Kasumi-1 (cell line): ENCODE data around the gene CYP4A22.
"Not testable (repeated sequence)": the region's sequence is repeated elsewhere in the genome, so short reads cannot be mapped to it uniquely, and the experiment has no call there.

ENCODE experiments used
- DNase-seq, 2 experiments: peaks; one replicate each; lab custom pipeline; 2025; lab: John Stamatoyannopoulos, UW

The CYP4A22 gene

DNA sequence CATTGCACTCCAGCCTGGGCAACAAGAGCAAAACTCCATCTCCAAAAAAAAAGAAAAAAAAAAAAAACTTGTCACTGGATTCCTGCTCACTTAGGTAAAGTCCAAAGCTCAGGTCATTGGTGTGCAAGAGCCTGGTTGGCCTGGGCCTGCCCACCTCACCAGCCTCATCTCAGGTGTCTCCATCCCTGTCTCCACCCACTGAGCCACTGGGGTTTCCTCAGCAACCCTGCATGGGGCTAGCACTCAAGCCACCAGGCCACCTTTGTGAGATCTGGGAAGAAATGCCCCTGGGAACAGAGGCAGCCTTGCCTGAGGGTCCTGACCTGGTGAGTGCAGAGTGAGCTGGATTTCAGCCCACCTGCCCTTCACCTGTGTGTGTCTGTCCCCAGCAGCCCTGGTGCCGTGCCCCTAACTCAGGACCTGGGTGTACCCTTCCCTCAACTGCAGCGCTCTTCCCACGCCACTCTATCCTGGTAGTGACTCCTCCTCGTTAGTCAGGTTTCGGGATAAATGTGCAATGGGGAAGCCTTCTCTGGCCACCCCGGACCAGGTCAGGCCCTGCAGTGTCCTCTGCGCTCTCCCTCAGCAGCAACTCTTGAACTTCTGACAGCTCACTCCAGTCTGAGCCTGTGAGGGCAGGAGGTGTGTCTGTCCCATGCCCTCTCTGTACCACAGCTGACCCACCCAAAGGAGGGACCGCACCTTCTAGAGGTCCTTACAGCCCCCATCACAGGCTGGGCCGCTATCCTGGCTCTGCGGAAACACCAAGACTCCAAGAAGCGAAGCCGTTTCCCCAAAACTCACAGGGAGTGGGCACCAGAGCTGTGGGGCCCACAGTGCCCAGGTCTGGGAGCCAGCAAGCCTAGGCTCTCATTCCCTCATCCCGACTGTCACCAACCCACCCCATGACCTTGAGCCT, 49.3 kb downstream of the CYP4A22 start:
- no peak for DNase-seq

DNA sequence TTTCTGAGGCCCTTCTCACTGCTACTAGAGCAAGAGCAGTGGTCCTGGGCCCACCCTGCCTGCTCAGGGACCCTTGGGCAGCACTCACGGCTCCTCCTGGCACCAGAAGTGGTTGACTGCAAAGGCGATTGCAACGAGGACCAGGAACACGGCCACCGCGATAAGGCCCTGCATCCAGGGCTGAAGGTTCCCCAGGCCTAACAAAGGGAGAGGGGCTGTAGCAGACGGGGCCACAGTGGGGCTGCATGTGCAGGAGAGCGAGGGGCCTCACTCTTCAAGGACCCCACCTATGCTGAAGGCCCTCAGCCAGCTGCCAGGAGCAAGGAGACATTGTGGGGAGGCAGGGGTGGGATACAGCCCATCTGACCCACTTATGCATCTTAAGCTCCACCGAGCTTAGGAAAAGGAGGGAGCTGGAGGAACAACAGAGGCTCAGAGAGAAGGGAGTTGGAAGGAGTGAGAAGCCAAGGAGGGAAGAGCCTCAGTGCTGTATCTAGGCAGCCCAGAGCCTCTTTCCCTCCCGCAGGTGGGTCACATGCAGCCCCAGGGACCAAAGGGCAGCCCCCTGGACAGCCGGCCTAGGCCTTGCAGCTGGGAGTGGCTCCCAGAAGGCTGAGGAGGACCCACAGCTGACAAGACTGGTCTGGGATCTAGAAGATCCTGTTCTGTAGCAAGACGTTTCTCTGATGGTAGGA, 50.1 kb downstream of the CYP4A22 start:
- no peak for DNase-seq

DNA sequence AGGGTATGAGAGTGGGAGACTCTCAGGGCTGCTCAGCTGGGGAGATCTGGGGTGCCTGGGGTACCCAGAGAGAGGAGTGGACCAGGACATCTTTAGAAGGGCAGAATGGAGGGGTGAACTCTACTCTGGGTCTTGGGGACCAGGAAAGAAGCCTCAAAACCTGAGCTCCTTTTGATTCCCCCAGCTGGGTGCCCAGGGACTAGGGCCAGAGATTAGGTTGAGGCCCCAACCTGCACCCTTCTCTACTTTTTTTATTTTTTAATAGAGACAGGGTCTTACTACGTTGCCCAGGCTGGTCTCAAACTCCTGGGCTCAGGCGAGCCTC, 50.6 kb downstream of the CYP4A22 start:
- DNase-seq = no peak

DNA sequence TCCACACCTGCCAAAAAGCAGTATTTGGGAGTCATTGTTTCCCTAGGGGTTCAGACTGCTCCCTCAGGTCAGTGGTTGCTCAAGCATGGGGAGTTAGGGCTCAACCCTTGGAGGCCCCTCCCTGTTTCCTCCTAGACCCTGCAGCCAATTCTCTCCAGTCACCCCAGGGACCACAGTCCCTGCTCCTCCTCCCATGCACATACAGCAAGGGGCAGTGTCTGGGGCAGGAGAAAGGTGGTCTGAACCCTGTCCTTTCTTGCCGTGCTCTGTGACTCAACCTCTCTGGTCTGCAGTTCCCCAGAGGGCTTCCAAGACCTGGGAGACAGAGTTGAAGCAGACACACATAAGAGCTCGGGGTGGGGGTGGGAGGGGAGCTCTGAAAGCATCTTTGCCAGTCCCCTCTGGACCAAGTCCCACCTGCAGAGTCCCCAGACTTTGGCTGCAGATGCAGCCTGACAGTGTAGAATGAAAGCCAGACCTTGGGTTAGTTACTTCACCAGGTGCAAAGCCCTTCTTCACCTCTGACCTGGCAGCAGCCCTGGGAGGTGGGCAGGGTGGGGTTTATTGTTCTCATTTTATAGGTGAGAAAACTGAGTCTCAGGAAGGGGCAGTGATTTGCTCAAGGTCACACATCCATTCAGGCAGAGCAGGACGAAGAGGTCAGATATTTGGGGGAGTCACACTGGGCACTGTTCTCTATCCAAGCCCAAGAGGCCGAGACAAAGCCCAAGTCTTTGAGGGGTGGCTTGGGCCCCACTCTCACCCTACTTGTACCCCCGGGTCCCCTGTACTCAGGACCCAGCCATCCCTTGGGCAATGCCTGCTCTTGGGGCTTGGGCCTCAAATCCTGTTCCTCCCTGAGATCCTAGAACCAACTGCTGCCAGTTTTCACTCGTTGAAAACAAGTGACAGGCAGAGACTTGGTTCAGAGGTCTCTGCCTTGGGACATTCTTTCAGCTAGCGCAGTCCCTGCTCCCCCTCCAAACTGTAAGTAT, 51.8 kb downstream of the CYP4A22 start:
- no peak for DNase-seq

DNA sequence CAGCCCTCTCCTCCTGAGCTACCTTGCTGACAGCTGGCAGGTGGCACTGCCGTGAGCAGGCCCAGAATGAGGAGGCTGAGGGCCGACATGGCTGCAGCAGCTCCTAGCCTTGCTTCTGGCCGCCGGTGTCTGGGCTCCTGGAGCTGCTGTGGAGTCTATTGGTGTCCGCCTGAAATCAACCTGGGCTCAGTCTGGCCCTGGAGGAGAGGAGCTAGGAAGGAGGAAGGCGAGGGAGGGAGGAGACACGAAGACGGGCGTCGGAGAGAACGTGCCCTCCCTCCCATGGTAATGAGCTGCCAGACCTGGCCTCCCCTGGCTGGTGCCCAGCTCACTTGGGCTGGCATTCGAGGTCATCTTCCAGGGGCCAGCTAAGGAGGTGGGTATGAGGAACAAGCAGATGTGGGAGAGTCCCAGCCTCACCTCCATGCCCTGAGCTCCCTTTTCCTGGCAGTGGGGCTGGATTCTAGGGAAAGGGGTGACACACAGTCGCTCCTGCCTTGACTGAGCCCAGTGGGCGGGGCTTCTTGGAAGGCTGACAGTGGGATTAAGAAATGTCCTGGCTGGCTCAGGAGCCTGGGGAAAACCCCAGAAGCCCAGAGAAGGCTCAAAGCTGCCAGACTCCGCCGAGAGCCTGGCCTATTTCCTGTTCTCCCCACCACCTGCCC, 52.7 kb downstream of the CYP4A22 start, which contains the start of gene PDZK1IP1:
Gene PDZK1IP1 (minus strand): TSS at position 193 of the 665 bp plus-strand sequence. CDS start 104 bp downstream, at position 89.
- DNase-seq = no peak

DNA sequence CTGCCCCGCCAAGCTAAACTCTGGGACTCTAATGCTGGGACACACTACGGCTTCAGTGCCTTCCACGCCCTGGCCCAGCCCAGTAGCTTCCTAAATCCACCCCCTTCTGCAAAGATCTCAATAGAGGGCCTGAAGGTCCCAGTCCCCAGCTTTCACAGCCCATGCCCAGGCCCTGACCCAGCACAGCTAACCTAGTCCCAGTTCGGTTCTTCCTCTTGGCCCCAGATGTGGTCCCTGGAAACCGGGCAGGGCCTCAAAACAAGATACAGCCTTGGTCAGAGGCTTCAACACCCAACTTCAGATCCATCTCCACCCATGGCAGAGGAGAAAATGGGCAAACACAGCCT, 53.2 kb downstream of the CYP4A22 start:
- no peak for DNase-seq

DNA sequence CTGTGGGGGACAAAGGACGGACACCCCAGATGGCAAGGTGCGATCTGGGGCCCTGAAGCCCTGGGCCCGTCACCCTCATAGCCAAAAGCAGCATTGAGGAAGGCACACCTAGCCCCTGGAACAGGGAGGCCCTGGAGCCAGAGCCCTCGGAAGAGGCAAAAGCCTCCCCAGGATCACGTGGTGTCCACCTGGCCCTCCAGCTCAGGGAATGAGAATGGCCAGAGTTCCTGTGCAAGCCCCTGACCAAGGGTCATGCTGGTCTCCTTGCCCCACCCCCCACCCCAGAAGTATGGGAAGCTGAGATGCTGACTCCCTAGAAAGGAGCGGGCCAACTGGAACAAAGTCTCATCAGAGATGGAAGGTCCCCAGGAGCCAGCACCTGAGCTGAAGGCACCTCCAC, 53.6 kb downstream of the CYP4A22 start:
- no peak for DNase-seq

DNA sequence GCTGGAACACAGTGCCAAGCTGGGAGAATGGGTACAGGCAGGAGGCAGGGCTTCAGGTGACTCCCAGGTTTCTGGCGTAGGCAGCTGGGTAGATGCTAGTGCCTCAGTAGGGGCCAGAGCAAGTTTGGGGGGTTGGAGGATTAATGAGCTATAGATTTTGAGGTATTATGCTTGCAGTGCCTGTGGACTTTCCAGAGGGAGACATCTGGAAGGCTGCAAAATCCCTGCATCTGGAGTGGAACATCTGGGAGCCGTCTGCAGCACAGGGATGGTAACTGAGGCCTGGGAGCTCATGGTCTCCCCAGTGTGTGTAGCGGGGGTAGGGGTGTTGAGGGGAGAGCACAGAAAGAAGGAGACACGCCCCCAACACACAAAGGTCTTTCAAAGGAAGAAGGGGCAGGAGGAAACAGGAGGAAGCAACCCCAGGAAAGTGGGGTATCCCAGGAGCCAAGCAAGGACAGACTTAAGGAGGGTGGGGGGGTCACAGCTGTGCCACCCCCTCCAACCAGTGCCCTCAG, 54.8 kb downstream of the CYP4A22 start:
- DNase-seq = no peak

DNA sequence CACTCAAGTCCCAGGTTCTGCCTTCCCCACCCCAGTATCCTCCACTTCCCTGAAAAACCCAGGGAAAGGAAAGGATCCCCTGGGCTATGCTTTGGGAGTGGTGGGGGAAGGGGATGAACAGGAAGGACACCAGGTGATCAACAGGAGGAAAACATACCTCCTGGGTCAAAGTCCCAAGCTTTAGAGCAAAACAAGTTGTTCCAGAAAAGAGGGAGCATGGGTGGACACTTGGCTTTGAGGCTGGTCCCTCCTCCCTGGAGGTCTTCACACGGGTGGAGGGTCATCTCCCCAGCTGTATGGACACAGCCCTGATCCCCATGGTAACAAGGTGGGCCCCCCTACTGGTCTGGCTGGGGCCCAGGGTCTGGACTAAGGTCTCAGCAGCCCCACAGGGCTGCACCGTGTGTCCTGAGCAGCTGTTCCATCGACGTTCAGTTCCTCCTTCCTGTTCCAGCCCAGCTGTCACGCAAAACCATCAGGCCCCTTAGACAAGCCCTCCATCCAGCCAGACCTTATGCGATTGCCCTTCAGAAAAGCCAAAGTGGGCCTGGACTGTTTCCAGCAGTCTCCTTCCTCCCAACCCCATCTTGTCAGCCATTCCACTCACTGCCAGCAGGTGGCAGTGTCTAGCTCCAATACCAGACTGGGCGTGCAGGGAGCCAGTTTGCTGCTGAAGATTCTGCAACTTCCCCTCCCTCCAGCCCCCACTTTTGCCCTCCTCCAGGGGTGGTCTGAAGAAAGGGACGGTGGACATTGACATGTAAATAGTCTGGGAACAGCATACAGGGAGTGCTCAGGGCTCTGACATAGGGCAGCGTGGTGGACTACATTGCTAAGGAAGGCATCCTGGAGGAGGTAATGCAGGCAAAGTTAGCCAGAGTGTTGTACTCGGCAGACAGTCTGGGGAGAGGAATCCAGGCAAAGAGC, 55.5 kb downstream of the CYP4A22 start:
- peak; percentile 56 to 83 for DNase-seq

DNA sequence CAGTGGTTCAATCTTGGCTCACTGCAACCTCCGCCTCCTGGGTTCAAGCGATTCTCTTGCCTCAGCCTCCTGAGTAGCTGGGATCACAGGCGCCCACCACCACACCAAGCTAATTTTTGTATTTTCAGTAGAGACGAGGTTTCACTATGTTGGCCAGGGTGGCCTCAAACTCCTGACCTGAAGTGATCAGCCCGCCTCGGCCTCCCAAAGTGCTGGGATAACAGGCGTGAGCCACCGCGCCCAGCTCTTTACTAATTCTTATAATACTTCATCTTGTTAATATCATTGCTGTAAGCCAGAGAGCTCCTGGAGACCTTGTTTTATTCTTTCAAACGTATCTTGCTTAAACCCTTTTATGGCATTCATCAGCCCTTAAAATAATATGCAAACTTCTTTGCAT, 56.3 kb downstream of the CYP4A22 start:
- DNase-seq = not testable (repeated sequence)

DNA sequence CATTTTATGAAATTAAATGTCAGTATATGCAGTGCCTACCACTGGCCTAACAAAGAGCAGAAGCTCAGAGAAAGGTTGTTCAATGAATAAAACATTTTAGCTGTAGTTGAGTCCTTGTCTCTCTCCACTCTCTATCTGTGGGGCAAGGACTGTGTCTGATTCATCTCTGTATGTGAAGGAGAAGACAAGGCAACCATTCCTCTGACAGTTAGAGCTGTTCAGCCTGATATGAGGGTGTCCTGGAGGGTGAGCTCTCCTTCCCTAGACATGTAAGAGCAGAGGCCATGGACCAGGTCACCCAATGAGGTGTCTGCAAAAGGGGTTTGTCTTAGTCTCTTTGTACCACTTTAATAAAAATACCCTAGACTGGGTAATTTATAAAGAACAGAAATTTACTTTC, 57.1 kb downstream of the CYP4A22 start:
- DNase-seq = no peak

DNA sequence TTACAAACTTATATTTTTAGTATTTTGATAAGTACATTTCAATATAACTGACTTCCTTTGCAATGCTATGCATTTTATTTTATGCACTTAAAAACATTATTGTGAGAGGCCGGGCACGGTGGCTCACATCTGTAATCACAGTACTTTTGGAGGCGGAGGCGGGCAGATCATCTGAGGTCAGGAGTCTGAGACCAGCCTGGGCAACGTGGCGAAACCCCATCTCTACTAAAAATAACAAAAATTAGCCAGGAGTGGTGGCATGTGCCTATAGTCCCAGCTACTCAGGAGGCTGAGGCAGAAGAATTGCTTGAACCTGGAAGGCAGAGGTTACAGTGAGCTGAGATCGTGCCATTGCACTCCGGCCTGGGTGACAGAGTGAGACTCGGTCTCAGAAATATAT, 58.7 kb downstream of the CYP4A22 start:
- not testable (repeated sequence) for DNase-seq

DNA sequence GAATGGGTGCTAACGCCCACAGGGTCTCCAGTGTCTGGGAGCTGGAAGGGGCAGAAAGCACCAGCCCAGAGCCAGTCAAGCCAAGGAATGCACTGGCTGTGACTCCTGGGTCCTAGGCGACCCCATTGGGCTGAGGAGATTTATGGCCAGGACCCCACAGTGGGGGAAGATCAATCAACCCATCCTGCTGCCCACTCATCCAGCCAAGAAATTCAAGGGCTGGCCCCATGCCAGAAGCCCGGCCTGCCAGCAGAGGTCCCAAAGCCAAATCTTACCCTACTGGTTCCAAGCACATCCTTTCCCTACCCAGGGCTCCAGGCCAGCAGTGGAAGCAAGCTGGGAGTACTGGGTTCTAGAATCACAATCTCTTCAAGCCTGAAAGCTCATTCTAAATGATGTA, 59.4 kb downstream of the CYP4A22 start:
- no peak for DNase-seq

DNA sequence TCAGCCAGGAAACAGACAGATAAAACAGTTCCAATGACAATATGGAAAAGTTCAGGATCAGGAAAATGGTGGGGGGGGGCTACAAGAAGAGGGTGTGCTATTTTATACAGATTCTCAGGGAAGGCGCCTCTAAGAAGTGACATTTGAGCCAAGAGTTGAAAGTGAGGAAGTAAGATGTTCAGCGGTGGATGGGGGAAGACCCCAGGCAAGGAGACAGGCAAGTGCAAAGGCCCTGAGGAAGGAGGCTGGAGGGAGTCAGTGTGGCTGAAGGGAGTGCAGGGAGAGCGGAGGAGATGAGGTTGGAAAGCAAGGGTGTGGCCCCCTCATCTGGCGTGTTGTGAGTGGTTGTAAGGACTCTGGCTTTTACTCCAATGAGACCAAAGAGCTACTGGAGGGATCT, 61.0 kb downstream of the CYP4A22 start:
- no peak for DNase-seq
